C4-2B (cell line): ENCODE data around the gene HDAC3.

ENCODE experiments used
- H3K27ac ChIP-seq: fragments of 450-650 bp; 2 replicates; pipeline ENCODE4 v1.5.1; 2017
- CTCF ChIP-seq: fragments of 450-650 bp; conservative IDR thresholded peaks from 2 replicates; pipeline ENCODE4 v1.5.1; 2017; ENCODE audit warnings: mild to moderate bottlenecking
- ZFX ChIP-seq: fragments of 450-650 bp; IDR thresholded peaks from 2 replicates; pipeline ENCODE4 v1.6.1; 2017

HDAC3 gene

GRCh38 chr5:141637767-141638419 is 1.2 kb upstream of the HDAC3 start:
- peak overlapping the region; percentile 73 for H3K27ac ChIP-seq
- TF ChIP-seq CTCF: peak; percentile 28
- 0 out of 2 replicates have a peak, but pooled peaks have one; percentile 34 for TF ChIP-seq ZFX

- peak overlapping the region; percentile 73 for H3K27ac ChIP-seq
Measured at GRCh38 chr5:141637123-141637766, 596 bp upstream of the HDAC3 start.

GRCh38 chr5:141636106-141636412 is 590 bp downstream of the HDAC3 start:
- peak overlapping the region; percentile 73 for H3K27ac ChIP-seq
- TF ChIP-seq ZFX (no peak), CTCF (no peak)

More at GRCh38 chr5:141637123-141637766, 596 bp upstream of the HDAC3 start:
- no peak for TF ChIP-seq CTCF
- no peak for TF ChIP-seq ZFX

DNA sequence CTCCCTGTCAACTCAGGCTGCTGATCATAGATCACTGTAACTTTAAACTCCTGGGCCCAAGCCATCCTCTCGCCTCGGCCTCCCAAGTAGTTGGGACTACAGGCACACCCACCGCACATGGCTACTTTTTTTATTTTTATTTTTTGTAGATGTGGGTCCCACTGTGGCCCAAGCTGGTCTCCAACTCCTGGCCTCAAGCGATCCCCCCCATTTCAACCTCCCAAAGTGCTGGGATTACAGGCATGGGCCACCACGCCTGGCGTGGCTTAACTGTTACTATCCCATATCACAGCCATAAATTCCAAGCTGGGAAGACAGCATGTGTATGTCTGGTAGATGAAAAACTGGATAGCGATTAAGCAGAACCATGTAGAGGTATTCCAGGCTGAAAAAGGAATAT is 1.0 kb downstream of the HDAC3 start:
- TF ChIP-seq CTCF (no peak), ZFX (no peak)
- H3K27ac ChIP-seq: peak overlapping the region; percentile 73

DNA sequence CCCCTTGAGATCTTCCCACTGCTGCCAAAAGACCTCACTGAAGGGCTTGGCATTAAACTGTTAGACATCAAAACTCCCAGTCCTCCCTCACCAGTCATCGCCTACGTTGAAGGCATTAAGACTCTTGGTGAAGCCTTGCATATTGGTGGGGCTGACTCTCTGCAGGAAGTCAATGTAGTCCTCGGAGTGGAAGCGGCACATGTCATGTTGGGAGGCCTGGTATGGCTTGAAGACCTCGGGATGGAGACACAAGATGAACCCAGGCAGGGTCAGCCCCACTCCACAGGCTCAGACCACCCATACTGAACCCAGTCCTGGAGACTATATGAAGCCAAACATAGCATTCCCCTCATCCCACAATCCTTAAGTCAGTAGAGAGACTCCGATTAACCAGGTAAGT is 1.9 kb downstream of the HDAC3 start:
- no peak overlapping the region for H3K27ac ChIP-seq
- TF ChIP-seq ZFX: no peak
- TF ChIP-seq CTCF: no peak

DNA sequence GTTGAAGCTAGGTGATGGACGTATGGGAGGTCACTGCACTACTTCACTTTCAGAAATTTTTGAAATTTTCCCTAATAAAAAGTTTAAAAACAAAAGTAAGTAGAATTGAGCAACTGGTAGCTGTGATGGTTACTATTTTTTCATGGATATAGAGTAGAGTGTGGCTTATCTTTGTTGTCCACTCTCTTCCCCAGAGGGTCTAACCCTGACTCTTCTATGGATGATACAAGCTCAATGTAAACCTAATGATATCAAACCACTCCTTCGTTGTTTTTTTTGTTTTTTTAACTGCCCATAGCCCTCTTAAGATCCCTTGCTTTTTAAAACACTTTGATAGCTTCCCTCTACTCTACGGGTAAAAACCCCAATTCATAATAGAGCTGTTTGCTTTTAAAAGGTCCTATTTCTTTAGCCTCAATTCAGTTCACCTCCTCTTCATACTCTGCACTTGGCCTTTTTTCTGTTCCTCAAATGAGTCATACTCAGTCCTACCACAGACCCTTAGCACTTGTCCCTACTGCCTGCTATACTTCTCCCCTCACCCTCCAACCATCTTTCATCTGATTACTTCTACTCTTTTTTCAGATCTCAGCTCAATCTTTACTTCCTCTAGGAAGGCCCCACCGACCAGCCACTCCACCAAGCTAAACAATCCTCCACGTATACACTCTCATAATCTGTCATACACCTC is 2.6 kb downstream of the HDAC3 start:
- H3K27ac ChIP-seq: no peak overlapping the region
- TF ChIP-seq ZFX (no peak), CTCF (no peak)

DNA sequence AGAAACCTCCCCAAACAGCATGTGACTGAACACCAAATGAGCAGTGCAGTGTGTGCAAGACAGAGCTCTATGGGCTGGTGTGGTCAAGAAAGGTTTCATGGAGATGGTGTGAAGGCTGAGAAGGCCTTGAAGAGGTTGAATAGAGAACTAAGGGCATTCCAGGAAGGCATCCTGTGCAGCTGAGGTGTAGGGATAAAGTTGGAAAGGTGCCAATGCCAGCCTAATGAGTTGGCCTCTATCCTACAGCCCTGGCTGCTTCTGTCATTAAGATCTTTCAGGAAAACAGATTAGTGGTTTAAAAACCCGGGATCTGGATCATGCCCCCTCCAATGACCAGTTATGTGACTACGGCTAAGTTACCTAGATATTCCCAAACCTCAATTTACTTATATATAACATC is 4.0 kb downstream of the HDAC3 start:
- H3K27ac ChIP-seq: no peak overlapping the region
- TF ChIP-seq ZFX: no peak
- TF ChIP-seq CTCF: no peak
